Measurements from ENCODE around the gene LRRFIP1.
"Not testable (repeated sequence)": the region's sequence is repeated elsewhere in the genome, so short reads cannot be mapped to it uniquely, and the experiment has no call there.

The LRRFIP1 gene

DNA sequence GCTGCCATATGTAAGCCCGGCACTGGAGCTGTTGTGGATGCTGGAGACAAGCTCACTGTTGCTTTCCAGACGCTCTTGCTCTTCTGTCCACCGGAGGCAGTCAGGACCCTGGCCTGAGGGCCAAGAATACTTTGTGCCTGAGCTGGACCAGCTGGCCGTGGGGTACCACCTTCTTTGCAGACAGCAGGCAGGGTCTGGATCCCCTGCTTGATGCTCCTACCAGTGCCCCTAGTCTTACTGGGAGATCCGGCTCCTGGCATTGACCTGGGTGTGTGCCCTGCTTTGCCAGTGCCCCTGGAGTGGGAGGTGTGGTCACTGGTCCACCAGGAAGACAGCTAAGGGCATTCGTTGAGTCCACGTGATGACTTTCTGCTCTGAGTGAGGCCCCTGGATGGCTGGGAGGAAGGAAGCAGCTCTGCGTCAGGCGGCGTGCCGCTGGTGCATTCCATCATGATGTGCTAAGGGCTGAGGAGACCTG, 59.3 kb downstream of the LRRFIP1 start:
- no peak for DNase-seq (ENCODE audit: low spot score)

DNA sequence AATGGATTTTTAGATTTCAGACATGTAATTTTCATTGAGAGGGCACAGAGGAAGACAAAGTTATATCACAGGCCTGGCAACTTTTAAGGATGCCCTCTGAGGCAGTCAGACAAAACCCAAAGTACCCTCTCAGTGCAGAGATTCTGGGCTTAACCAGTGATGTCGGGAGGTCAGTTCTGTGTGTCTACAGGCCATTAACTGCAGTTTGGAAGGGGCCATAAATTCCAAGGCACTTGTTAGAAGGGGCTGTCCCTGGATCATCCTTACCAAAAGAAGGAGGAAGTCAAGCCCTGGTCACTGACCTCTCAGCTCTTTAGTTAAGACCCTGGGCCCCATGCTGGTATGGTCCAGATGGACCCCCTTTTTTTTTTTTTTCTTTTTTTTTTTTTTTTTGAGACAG, 60.7 kb downstream of the LRRFIP1 start:
- DNase-seq (ENCODE audit: low spot score): no peak

DNA sequence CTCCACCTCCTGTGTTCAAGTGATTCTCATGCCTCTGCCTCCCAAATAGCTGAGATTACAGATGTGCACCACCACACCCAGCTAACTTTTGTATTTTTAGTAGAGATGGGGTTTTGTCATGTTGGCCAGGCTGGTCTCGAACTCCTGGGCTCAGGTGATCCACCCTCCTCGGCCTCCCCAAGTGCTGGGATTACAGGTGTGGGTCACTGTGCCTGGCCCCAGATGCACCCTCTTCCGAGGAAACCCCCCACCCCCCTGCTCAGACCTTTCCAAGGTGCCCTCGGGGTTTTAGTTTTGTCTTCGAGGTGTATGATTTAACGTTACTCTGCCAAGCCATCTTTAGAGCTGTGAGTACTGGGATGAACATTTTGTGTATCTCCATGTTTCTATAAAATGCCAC, 61.2 kb downstream of the LRRFIP1 start:
- not testable (repeated sequence) for DNase-seq (ENCODE audit: low spot score)

DNA sequence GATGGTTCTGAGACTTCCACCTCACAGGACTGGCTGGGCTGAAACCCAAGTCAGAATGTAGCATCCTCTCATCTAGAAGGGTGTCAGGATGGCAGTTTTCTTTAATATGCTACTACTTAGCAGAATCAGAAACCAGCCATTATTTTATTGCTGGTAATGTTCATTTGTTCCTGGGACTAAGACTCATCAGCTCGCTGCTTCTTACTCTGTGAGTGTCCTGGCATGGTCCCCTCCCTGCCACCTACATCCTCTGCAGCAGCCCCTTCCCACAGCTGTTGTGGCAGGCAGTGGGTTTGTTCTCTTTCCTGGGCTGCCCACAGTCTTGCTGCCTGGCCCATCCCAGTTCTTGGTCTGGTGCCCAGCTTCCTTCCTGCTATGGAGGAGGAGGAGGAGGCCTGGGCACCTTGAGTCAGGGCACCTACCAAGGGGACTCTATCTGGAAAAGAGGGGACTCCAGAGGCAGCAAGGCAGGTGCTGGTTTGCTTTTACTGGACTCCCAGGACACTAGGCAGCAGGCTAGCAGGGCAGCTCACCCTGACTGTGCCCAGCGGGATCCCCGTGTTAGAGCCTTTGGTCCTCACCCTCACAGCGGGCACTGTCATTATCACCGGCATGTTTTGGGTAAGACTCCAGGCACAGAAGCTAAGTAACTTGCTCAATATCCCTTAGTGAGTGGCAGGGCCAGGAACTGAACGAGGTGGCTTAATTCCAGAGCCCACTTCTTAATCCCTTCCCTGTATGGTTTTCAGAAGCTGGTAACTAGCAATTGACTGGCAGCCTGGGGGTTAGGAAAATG, 62.1 kb downstream of the LRRFIP1 start:
- no peak for DNase-seq (ENCODE audit: low spot score)

DNA sequence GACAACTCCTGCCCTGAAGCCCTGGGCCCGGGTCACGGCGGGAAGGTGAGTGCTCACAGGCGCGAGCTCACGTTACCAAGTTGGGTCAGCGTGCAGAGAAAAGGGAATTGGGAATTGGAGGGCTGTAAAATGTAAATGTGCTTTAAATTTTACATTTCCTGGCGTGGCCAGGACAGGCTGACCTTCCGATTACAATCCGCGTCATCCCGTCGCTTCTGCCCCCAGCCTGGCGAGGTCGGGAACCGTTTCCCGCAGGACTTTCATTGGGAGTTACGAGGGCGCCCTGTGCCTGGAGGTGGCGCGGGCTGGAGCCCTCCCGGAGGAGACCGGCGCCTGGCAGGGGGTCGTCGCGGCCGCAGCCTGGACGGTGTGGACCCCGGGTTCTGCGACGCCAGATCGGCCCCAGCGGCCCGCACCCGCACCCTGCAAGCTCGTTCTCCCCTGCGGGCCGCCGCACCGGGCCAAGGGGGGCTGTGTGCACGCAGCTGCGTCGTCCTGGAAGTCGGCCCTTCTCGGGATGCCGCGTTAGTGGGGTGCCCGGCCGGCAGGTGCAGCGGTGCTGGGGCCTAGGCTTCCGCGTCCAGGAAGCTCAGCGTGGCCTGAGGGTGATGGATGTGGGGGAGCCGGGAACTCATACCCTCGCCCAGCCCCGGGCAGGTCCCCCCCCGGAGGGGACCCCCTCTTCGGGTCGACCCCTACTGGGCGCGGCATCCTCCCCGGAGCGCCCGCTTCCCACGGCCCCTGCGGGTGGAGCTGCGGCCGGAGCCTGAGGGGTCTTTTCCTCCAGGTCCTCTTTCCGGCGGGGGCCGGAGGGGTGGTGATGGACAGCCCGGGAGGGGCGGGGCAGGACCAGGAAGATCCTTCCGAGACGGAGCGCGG, 63.9 kb downstream of the LRRFIP1 start:
- no peak for DNase-seq (ENCODE audit: low spot score)

DNA sequence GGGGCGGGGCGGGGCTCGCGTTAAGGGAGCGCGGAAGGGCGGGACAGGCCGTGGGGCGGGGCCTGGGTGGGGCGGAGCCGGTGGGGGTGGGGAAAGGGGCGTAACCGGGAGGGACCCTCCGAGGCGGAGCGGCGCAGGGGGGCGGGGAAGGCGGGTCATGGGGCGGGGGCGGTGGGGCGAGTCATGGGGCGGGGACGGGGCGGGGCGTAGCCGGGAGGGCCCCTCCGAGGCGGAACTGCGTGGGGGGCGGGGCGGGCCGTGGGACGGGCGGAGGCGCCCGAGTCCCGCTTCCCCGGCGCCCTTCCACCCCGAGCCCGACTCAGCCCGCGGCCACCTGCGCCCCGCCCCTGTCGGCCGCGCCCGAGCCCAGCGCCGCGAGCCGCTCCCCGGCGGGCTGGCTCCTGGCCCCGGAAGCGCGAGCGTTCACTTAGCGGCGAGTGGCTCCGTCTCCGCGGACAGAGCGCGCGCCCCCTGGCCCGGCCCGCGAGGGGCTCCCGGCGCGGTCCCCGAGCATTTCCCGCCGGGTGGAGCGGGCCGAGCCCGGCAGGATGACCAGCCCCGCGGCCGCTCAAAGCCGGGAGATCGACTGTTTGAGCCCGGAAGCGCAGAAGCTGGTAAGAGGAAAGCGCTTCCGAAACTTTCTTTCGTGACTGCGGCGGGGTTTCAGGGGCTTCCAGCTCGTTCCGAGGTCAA, 64.7 kb downstream of the LRRFIP1 start:
- DNase-seq (ENCODE audit: low spot score): peak; percentile 79

DNA sequence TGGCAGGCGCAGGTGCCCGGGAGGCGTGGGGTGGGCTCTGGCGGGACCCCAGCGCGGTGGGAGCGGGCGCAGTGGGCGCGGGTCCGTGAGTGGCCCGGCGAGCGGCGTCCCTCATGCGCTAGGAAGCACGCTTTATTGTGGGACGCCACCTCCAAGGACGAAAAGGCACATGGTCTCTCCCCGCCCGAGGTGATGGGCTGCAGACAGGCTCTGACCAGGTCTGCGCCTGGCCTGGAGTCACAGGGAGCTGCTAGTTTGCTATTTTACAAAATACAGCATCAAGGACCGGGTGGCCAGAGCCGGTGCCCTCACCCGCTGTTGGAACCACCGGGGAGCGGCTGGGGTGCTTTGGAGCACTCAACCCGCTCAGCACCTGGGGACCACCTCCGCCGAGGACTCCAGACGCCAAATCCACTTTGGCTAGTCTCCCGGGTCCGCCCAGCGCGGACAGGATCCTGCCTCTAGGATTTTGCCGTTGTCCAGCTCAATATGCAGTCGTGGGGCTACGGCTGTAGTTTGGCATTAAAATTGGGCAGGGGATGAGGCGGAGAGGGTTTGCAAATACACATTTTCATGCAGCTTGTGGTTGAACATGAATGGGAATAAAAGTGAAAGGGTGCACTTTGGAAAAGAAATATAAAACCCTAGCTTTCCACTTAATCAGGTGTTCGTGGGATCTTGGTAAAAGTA, 65.4 kb downstream of the LRRFIP1 start:
- peak; percentile 37 for DNase-seq (ENCODE audit: low spot score)

DNA sequence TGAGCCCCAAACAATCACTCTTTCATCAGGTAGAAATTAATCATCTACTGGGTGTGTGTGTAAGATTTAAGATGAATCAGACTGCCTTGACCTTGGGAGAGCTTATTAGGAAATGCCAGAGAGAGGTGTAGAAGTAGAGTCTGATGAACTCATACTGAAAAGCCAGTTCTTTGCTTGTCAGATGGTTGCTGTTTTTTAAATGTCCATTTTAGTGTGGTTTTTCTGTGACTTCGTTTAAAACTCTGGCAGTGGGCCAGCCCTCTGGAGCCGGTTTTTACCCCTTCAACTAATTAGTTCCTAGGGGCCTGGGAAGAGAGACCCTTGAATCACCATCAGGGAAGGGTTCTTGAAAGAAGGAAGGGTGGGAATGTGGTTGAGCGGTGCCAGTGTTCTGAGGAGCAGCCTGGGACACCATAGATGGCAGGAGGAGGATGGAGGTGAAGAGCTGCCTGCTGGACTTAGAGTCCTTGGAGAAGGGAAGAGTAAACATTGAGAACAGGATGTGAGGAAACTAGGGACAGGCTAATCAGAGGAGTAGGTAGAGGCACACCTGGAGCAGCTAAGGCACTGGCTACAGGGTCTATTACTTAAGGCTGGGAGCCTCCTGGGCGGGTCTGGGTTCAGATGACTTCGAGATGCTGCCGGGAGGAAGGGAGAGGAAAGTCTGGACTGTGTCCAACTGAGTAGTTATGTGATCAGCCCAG, 66.1 kb downstream of the LRRFIP1 start:
- DNase-seq (ENCODE audit: low spot score): peak; percentile 53

DNA sequence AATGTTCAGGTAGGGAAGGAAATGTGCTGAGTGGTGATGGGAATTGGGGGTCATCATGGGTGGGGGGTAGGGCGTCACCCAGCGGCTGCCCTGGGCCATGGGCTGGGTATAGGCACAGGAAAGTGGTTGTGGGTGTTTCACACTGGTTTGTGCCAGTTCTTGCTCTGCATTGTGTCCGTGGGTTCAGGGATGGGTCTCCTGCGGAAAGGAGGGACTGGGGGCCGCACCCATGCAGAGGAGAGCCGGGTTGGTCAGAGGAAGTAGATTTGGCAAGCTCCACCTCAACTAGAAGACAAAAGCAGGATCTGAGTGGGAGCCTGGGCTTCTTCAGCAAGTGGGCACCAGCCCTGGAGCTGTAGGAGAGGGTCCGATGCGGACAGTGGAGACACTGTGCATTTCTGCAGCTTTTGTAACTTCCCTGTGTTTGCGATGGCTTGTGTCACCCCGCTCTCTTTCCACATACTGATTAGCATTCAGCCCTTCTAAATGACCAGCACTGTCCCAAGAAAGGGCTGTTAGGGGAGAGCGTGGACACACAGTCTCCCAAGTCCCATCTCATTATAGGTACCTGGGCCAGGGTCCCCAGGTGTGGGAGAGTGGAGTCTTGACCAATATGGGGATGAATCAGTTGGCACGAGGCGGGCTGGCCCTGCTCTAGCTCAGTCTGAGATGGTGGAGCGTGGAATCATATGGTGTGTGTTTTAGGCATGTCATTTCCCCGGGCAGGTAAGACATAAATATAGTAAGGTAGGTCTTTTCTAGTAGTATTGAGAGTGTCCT, 67.2 kb downstream of the LRRFIP1 start:
- no peak for DNase-seq (ENCODE audit: low spot score)

DNA sequence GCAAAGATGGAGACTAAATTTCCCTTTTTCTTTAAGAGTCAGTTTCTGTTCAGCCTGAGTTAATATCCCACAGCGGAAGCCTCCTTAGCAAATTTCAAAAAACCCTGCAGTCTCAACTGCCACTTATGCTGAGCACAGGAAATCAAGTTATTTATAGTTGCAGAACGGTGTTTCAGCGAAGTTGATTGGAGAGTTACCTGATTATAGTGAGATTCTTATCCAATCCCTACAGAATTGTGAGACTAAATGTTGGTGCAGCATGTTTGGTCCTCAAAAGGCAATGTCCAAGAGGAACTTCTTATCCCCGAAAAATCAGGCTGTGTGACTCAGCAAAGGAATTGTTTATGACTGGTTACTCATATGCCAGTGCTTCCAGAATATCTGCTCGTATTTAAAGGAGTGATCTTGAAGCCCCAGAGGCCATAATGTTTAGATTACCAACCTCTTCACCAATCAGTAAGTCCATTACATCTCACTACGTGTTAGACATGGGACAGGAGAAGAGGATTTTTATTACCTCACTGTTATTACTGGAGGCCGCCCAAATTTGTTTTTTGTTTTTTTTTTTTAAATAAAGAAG, 67.9 kb downstream of the LRRFIP1 start:
- peak; percentile 71 for DNase-seq (ENCODE audit: low spot score)

DNA sequence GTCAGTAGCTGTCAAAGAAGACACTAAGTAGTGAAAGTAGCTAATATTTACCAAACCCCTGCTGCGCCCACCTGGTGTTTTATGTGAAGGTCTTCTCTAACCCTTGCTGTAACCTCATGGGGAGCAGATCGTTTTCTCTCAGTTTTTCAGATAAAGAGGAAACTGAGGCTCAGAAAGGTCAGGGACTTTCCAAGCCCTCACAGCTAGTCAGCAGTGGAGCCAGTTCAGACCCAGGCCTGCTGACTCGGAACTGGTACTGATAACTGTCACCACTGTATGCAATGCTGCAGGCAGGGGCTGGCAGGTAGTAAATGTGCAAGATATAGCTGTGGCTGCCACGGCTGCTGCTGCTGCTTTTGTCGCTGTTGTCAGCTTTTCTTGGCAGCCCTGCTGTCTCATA, 69.1 kb downstream of the LRRFIP1 start:
- DNase-seq (ENCODE audit: low spot score): peak; percentile 72

DNA sequence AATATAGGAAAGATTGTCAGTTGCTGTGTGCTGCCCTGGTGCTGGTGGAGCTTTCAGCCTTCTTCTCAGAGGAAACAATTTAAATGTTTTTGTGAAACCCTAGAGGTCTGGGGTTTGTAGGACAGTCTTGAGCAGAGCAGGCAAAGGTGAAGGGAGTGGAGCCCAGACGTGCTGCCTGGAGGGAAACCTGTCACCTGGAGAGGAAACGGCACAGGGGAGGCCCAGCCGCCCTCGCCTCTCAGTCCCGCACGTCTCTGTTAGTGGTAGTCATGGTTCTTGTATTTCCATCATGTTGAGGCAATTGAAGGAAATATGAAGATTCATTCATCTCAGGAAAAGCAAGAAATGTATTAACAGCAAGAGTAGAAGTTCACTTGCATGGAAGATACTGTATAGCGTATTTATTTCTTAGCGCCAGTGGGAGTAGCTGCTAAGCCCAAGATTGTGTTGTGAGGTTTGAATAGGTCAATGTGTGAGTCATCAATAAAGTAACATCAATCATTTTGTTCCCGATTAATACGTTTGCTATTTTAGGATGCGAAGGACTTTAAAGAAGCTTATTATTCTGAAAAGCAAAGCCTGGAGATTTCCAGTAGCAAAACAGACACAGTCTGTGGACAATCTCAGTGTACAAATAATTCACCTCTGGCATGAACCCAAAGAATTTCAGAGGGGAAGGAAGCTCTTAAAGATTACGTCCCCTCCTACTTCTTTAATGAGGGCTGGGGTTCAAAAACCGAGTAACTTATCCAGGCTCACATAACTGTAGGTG, 70.4 kb downstream of the LRRFIP1 start:
- no peak for DNase-seq (ENCODE audit: low spot score)

DNA sequence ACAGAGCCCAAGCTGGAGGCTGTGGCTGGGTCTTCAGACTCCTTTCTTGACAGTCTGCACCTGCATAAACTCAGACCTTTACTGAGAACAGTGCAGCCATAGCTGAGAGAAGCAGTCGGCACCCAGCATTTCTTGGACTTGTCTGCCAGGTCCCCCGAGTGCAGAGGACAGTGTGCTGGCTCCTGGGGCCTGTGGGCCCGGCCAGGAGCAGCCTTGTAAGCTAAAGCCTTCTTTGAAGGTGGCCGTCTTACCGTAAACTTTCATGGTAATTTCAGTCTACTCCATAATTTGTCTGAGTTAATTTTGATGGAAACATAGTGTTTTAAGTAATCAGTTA, 70.9 kb downstream of the LRRFIP1 start:
- DNase-seq (ENCODE audit: low spot score): no peak

DNA sequence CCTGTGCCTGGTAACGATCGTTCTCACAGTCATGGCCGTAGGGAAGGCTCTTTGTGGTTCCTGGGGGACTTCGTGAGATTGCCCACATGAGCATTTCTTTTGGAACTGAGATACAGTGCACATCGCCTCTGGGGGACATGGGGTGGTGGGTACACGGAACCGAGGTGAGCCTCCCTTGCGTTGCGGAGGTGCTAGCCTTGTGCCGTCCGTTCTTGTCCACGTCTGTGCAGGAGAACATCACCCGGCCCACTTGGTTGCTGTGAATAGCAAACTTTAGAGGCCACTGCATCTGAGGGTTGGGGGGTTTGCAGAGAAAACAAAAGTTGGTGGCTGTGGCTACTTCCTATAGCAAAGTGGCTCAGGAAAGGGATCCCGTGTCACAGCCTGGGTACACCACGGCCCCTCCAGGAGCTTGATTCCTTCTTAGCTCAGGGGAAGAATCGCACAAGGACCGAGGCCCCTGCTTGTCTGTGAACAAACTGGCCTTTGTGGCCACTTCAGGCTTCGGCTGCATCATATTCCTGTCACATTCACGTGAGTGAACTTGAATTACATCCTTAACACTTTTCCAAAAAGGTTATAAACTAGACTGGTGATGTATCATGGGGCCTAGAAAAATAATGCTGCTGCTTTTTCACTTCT, 72.6 kb downstream of the LRRFIP1 start:
- no peak for DNase-seq (ENCODE audit: low spot score)

DNA sequence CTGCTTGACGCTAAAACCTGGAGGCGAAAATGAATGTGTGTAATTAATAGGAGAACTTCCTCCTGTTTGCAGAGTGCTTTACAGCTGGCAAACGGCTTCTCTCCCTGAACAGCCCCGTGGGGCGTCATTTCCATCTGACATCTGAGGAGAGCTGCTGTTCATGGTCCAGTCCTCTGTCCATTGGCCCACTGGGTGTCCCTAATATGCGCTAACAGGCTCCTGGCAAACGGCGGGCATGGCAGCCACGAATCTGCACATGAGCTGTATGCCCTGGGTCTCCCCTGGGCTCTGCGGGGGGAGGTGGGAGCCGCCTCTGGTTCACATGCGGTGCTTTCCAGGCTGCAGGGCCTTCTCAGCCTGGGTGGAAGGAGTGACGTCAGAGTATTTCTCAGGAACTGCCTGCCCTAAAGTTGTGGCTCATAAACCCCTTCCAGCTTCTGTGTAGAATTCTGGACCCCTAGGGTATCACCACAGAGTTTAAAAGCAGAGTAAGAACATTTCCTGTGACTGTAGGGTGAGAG, 73.2 kb downstream of the LRRFIP1 start:
- DNase-seq (ENCODE audit: low spot score): no peak

DNA sequence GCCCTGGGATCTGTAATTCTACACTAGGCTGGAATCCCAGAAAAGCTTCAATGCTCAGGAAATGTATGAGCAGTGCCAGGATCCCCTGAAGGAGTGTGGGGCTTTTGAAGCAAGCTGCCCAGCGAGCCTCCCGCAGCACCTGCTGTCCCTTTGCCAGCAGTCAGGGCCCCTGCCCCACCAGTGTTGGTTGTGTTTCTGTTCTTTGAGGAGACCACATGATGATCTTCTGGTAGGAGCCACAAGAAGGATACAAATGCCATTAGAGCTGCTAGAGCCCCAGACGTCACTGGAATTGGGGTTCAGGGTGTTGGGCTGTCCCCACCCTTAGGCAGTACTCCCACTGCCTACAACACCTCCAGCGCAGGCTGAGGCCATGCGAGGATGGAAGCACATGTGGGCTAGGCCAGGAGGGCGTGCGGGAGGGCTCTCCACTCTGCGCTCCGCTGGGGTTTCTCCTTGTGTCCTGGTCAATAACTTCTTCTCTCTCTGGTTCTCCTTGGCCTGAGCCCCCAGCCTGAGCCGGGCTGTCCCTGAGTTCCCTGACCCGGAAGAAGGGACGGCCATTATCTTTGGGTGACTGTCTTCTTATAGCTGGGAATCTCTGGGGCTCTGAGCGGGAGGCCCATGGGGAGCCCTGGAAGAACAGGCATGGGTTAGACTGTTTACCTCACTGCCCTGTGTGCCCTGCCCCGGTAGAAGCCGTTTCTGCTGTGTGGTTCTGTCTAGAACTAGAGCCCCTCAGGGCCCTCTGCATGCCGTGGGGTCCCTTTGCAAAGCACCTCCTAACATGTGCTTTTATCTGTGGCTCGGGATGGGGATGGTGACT, 73.9 kb downstream of the LRRFIP1 start:
- DNase-seq (ENCODE audit: low spot score): no peak

DNA sequence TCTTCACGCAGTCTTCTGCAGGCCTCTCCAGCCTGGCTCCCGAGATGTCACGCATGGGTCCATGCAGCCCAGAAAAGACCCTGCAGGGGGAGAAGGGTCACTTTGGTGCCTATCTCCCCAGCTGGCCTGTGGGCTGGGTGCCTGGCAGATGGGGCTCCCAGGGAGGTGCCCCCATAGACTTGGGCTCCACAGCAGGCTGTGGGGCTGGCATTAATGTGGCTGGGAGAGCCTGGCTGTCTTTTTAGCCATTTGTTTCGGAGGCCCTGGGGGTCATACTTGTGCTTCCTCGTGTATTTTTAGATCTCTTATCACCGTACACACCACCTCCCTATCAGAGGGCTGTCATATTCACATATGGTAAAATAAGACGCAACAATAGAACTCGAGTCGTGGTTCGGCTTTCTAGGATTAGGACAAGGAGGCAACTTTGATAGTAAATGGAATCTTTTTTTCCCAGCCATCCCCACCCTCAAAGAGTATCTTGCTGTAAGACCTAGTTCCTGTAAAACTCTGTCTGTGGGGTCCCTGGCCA, 74.5 kb downstream of the LRRFIP1 start:
- no peak for DNase-seq (ENCODE audit: low spot score)

Measured in NAMALWA (cell line).